ENCODE measurements around the gene C2CD4D. TPM values are rescaled to one million over a fixed set of nuclear protein-coding genes. Genes with fewer than 3 reads are reported as not detected.
A peak's percentile ranks its signal among the peaks of the same experiment; 100 is the strongest.

C2CD4D gene
- polyA plus RNA-seq, 1 experiment, result not detected

DNA sequence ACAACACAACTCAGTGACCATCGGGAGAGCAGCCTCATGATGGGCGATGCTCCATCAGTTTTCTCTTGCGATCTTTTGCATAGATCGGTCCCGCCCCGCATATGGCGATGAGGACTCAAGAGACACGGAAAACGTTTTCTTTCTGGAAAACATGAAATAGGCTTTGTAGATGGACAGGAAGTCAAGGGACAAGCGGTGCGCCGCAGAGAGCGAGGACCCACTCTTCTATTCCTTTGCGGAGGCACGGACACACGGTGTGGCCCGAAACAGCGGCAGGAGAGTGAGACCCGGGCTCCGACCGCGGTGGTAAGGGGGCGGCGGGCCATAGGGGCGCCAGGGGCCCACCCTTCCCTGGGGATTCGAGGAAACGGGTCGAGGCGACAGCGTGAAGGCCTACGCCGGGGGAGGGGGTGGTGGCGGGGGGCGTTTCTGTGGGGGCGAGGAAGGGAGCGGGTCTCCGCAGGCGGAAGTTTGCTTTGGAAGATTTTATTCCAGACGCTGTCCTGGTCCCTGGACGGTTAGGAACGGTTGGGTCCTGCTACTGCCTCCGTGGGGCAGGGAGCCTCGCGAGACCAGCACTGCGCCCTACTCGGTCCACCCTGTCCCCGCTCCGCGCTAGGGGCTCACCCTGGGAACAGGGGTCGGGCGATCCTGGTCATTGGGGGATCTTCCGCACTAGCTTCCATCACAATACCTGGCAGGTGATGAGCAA, 48.5 kb downstream of the C2CD4D start:
- no peaks in the 10 kb centered on the region for H3K27me3 ChIP-seq (ENCODE audit: control insufficient read depth, insufficient read depth, low read length)
- no peaks in the 10 kb centered on the region for H3K36me3 ChIP-seq (ENCODE audit: control insufficient read depth, insufficient read depth, low read length)
- TF ChIP-seq, protein P1, sequence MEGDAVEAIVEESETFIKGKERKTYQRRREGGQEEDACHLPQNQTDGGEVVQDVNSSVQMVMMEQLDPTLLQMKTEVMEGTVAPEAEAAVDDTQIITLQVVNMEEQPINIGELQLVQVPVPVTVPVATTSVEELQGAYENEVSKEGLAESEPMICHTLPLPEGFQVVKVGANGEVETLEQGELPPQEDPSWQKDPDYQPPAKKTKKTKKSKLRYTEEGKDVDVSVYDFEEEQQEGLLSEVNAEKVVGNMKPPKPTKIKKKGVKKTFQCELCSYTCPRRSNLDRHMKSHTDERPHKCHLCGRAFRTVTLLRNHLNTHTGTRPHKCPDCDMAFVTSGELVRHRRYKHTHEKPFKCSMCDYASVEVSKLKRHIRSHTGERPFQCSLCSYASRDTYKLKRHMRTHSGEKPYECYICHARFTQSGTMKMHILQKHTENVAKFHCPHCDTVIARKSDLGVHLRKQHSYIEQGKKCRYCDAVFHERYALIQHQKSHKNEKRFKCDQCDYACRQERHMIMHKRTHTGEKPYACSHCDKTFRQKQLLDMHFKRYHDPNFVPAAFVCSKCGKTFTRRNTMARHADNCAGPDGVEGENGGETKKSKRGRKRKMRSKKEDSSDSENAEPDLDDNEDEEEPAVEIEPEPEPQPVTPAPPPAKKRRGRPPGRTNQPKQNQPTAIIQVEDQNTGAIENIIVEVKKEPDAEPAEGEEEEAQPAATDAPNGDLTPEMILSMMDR (IDR thresholded peaks at IDR 0.05; ENCODE audit: insufficient read depth, low read depth, low read length), result no peak
- no peak for DNase-seq (ENCODE audit: low read depth)
- H3K4me3 ChIP-seq (ENCODE audit: low read depth, low read length), result peak overlapping the region; percentile 80
- ChIA-PET POLR2A (no interaction called here), CTCF (interaction anchor here (0.6 to 1.9 kb wide), 2 partner anchors 8 to 1387 kb away, joined by 3 to 4 read pairs; no protein-coding TSS in a partner anchor)

DNA sequence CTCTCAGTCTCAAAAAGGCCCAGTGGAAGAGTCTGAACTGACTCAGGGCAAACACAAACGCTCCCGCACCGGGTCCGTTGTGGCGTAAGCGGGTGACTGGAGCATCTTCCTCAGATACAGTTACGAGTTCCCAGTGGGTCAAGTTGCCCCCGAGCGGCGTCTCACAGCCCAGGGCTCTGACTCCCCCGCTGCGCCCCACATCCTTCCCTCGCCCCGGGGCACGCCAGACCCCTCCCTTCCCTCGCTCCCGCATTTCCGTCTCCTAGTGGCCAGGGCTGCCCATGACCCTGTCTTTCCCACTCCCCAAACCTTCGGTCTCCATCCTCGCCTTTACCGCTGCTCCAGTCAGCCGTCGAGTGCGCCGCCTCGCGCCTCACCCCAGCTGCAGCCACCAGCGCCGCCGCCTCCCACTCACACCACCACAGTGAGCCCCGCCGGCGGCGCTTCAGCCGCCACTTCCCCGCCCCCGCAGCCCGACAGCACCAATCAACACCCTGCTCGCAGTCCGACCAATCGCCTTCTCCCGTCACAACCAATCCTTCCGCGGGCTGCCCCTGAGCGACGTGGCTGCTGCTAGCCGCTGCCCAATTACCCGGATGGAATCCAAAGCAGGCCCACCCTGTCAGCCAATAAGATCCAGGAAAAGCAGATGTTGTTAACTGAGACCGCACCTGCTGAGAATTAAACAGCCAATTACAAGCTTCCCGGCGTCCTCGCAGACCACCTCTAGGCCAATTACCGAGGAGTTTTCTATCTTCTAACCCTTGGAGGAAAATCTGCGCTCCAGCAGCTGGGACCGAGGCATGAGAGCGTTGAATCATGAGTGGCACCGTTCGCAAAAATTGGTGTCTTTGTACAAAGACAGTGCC, 49.3 kb downstream of the C2CD4D start, which contains the start of gene TDRKH:
Gene TDRKH, minus strand, starts transcription at position 430 of the 869 bp plus-strand sequence. CDS start 7,478 bp downstream, outside the sequence.
- CTCF ChIA-PET, result interaction anchor here (0.6 to 1.9 kb wide), 5 partner anchors 9 to 1388 kb away, joined by 3 to 7 read pairs (median 3); no protein-coding TSS in a partner anchor
- DNase-seq (ENCODE audit: low read depth), result peak; percentile 99
- TF ChIP-seq, protein P1 (IDR thresholded peaks at IDR 0.05; ENCODE audit: insufficient read depth, low read depth, low read length), result 0 out of 2 replicates have a peak, but pooled peaks have one; percentile 23
- no peaks in the 10 kb centered on the region for H3K36me3 ChIP-seq (ENCODE audit: control insufficient read depth, insufficient read depth, low read length)
- no peaks in the 10 kb centered on the region for H3K27me3 ChIP-seq (ENCODE audit: control insufficient read depth, insufficient read depth, low read length)
- peak within 1 kb of the TSS; percentile 80 for H3K4me3 ChIP-seq (ENCODE audit: low read depth, low read length)
- POLR2A ChIA-PET, result no interaction called here

Small RNAs within 50 kb of the gene (small RNA-seq; reads per million reads assigned to genes)
- gene RF00019 (ENCODE audit: insufficient read length, low read depth, low replicate concordance), result not detected

Other genes starting within 250 kb of the C2CD4D start
- 7.0 and 10.4 TPM in 2 replicates for gene SNX27, start 227.8 kb downstream of the C2CD4D start, polyA plus RNA-seq (2011; rRNA removed)
- gene CELF3, start 123.0 kb downstream of the C2CD4D start, polyA plus RNA-seq (2011; rRNA removed), result not detected in 2 replicates
- not detected in 2 replicates for gene RIIAD1, start 118.3 kb downstream of the C2CD4D start, polyA plus RNA-seq (2011; rRNA removed)
- gene MRPL9, start 76.3 kb downstream of the C2CD4D start, polyA plus RNA-seq (2011; rRNA removed), result 89.6 and 105 TPM in 2 replicates
- gene TDRKH, start 49.3 kb downstream of the C2CD4D start, polyA plus RNA-seq (2011; rRNA removed), result 1.1 and 1.6 TPM in 2 replicates
- gene LINGO4, start 34.4 kb downstream of the C2CD4D start, polyA plus RNA-seq (2011; rRNA removed), result not detected in 2 replicates
- not detected in 2 replicates for gene RORC, start 8.0 kb downstream of the C2CD4D start, polyA plus RNA-seq (2011; rRNA removed)
- not detected in 2 replicates for gene THEM5, start 13.9 kb upstream of the C2CD4D start, polyA plus RNA-seq (2011; rRNA removed)
- 11.7 and 17.2 TPM in 2 replicates for gene THEM4, start 69.7 kb upstream of the C2CD4D start, polyA plus RNA-seq (2011; rRNA removed)
- gene S100A10, start 154.0 kb upstream of the C2CD4D start, polyA plus RNA-seq (2011; rRNA removed), result 40.3 and 88.4 TPM in 2 replicates
- gene S100A11, start 197.2 kb upstream of the C2CD4D start, polyA plus RNA-seq (2011; rRNA removed), result 1,269 and 1,278 TPM in 2 replicates
- not detected in 2 replicates for gene TCHHL1, start 249.2 kb upstream of the C2CD4D start, polyA plus RNA-seq (2011; rRNA removed)